Measurements from ENCODE around the gene HDGFL3. TPM values are rescaled to one million over a fixed set of nuclear protein-coding genes. Genes with fewer than 3 reads are reported as not detected.
"Not testable (repeated sequence)": the region's sequence is repeated elsewhere in the genome, so short reads cannot be mapped to it uniquely, and the experiment has no call there.

Gene HDGFL3
- total RNA-seq, 1 experiment from 2014 or later: not detected

DNA sequence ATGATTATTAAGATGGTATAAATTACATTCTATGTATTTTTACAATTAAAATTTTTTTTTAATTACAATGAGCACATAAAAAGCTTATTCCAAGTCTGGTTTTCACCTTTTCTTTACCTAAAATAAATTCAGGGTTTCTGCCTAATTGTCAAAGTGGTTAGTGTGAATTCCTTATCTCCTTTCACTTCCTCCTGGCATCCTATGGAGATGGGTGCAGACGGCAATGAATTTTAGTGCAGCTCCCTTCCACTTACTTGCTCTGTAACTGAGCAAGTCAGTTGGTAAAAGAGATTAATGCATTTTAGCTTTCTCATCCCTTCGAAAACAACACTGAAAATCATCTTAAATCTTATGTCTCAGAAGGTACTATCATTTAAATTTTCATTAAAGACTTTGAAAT is 13.1 kb downstream of the HDGFL3 start:
- DNase-seq (ENCODE audit: low spot score): no peak

DNA sequence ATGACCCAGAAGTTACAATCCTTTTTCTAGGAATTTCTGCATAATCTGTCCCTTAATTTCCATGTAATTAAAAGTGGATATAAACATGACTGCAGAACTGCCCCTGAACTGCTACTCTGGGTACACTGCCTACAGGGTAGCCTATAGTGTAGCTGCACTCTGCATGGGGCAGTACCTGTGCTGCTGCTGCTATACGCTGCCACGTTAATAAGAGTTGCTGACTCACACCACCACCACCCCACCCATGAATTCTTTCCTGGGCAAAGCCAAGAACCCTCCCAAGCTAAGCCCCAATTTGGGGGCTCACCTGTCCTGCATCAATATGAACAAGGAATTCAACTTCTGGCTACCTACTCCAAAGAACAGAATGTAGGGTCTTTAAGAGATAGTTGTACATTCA is 13.9 kb downstream of the HDGFL3 start:
- DNase-seq (ENCODE audit: low spot score): no peak

DNA sequence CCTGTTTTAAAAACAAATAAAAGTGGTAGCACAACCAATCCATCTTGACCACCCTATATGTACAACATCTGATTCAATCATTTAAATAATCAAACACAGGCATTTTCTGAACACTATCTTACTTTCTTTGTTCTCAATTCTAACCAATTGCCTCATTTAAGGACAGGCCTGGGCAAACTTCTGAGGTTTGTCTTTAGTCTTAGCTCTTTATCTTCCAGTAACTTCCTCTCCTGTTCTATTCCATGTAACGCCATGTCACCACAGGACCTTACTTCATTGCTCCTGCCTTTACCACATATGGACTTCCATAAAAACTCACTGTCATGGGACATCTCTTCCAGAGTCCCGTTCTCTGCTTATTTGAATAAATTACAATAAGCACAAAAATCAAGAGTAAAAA is 14.9 kb downstream of the HDGFL3 start:
- no peak for DNase-seq (ENCODE audit: low spot score)

DNA sequence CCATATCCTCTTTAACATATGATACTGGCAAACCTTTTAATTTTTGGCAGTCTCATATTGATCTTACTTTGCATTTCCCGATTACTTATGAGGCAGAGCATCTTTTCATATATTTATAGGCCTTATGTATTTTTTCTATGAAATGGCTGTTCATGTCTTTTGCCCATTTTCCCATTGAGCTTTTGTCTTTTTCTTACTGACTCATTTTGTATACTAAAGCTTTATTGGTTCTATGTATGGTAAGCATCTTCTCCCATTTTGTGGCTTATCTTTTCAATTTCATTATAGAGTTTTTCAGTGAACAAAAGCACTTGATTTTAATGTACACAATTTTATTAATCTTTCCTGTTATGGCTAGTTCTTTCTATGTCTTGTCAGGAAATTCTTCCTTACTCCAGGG is 17.2 kb downstream of the HDGFL3 start:
- no peak for DNase-seq (ENCODE audit: low spot score)

DNA sequence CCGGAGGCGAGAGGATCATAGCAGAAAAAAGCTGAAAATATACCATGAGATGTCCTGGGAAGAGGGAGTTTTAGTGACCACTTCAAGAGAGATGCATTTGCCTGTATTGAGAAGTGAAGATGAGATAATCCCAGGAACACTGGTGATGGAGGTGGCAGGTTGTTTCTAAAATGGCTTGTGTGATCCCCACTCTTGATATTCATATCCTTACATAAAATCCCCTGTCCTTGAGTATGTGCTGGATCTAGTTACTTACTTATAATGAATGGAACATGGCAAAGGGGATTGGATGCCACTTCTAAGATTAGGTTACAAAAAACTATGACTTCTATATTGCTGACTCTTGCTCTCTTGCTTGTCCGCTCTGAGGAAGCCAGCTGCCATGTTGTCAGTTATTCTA is 22.1 kb downstream of the HDGFL3 start:
- DNase-seq (ENCODE audit: low spot score): no peak

DNA sequence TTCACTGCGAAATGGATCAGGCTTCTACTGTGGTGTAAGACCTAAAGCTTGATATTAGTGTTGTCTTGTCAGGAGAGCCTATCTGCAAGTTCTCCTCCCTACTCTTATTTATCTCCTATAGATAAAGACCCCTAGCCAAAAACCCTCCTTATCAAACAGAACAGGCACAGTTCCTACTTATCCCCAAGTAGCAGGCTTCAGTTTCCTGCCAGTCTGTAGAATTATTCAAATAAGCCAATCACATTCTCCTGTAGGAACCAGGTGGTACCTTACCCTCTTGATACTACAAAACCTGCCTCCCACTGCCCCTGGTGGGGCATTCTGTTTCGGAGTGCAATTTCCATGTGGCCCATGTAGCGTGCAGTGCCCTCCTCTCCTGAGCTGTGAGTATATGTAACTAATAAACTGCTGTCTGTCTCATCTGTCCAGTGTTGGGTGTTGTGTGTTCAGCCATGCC is 28.7 kb downstream of the HDGFL3 start:
- no peak for DNase-seq (ENCODE audit: low spot score)

DNA sequence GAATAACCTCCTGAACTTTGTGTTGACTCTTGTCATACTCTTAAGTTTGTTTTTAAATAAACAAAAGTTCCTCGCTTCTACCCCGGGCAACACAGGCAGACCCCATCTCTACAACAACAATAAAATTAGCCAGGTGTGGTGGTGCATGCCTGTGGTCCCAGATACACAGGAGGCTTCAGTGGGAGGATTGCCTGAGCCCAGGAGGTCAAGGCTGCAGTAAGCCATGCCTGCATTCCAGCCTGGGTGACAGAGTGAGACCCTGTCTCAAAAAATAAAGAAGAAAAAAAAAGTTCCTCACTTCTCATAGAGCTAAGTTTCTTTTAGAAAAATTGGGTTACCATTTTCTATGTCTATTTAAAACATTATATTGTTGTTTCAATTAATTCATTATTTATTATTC is 29.2 kb downstream of the HDGFL3 start:
- DNase-seq (ENCODE audit: low spot score): no peak

DNA sequence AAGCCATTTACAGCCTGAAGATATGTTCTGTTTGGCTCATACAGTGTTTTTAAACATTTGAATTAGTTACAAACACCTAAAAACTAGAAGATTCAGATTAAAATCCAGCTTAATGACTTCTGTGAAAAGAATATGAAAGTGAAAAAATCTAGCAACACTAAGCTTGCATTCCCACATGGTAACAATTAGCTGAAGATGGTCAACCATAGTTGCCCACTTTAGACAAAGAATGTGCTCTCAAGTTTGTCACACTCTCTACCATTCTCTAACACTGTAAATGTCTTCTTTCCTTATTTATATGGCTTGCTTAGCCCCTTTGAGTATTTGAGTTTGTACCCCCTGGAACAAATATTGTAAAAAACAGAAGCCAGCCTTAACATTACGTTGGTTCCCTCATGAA is 32.7 kb downstream of the HDGFL3 start:
- no peak for DNase-seq (ENCODE audit: low spot score)

DNA sequence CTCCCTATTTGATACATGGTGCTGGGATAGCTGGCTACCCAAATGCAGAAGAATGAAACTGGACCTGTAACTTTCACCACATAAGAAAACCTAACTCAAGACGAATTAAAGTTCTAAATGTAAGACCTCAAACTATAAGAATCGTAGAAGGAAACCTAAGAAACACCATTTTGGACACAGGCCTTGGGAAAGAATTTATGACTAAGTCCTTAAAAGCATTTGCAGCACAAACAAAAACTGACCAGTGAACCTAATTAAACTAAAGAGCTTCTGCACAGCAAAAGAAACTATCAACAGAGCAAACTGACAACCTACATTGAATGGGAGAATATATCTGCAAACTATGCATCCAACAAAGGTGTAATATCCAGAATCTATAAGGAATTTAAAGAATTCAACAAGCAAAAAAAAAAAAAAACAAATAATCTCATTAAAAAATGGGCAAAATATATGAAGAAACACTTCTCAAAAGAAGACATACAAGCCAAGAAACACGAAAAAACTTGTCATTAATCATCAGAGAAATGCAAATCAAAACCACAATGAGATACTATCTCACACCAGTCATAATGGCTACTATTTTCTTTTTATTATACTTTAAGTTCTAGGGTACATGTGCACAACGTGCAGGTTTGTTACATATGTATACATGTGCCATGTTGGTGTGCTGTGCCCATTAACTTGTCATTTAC is 37.0 kb downstream of the HDGFL3 start:
- DNase-seq (ENCODE audit: low spot score): no peak

DNA sequence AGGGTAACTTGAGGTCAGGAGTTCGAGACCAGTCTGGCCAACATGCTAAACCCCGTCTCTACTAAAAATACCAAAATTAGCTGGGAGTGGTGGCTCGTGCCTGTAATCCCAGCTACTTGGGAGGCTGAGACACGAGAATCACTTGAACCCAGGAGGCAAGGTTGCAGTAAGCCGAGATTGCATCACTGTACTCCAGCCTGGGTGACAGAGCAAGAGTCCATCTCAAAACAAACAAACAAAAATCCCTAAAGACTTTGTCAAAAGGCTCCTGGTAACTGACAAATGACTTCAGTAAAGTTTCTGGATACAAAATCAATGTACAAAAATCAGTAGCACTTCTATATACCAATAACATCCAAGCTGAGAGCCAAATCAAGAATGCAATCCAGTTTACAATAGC is 38.0 kb downstream of the HDGFL3 start:
- not testable (repeated sequence) for DNase-seq (ENCODE audit: low spot score)

DNA sequence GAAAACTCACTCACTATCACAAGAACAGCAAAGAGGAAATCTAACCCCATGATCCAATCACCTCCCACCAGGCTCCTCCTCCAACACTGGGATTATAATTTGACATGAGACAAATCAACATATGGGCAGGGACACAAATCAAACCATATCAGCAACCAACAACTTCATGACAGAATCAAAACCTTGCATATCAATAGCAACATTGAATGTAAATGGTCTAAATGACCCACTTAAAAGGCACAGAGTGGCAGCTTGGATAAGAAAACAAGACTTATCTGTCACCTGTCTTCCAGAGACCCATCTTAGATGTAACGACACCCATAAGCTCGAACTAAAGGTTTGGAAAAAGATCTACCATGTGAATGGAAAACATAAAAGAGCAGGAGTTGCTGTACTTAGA is 40.8 kb downstream of the HDGFL3 start:
- no peak for DNase-seq (ENCODE audit: low spot score)

DNA sequence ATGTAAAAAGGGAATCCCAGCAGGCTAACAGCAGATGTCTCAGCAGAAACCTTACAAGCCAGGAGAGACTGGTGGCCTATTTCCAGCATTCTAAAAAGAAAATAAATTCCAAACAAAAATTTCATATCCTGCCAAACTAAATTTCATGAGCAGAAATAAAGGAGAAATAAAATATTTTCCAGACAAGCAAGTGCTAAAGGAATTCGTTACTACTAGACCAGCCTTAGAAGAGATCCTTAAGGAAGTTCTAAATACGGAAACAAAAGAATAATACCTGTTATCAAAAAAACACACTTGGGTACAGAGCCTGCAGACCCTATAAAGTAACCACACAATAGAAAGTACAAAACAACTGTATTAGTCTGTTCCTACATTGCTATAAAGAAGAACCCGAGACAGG is 41.4 kb downstream of the HDGFL3 start:
- no peak for DNase-seq (ENCODE audit: low spot score)

DNA sequence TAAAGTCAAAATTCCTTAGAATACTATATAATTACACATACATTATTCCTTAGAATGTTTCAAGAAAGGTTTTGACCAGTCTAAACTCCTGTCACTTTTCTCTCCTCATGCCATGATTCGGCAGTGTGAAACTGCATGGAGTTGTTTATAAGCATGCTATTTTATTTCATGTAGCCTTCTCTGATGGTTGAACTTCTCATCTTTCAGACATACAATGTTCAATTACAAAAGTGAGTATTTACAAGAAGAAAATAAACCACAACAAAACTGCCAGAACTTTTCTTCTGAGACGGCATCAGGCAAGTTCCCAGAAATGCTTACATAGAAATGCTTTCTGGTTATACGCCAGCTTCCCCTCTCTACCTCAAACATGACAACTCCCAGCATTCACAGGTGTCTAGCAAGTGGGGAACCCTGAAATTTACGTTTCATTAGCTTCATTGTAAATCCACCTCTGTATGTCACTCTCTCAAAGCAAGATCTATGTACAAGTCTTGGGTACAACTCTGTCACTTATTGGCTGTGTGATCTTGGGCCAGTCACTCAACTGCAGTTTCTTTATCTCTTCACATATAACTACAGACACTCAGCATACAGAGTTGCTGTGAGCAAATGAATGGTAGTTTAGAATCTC is 42.7 kb downstream of the HDGFL3 start:
- DNase-seq (ENCODE audit: low spot score): no peak

DNA sequence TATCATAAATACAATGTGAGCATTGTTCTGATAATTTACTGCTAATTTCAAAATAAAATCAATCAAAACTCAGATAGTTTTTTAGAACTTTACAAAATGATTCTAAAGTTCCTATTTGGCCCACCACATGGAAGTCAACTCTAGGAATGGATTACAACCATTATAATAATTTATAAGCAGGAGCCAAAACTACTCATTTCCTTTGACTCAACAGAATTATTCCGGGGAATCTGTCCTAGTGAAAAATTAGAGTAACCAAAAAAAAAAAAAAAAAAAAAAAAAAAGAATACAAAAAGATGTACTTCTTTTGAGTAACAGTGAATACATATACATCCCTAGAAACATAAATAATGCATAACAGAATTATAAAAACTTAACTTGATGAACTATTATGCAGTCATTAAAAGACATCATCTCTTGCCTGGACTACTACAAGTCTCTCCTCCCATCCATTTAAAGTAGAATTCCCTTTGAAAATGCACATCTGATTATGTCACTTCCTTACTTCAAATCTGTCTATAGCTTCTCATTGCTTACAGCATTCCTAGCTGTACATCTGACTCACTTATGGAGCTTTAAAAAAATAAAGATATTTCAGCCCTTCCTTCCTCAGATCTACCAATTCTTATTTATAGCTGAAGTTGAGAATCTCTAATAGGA is 43.4 kb downstream of the HDGFL3 start:
- DNase-seq (ENCODE audit: low spot score): no peak

DNA sequence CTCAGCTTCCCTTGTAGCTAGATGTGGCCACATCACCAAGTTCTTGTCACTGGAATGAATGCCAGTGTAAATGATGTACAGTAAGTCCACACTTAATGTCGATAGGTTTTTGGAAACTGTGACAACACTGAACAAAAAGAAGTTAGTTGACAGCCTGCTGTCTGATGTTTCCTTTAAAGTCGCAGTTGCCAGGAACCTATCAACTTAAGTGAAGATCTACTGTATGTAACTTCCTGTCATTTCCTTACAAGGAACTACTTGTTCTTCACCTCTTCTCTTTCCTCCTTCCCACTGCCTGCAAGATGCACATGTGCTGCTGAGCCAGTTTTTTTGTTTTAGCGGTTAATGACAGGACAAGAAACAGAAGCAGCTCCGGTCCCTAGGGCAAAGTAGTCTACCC is 44.6 kb downstream of the HDGFL3 start:
- DNase-seq (ENCODE audit: low spot score): no peak

DNA sequence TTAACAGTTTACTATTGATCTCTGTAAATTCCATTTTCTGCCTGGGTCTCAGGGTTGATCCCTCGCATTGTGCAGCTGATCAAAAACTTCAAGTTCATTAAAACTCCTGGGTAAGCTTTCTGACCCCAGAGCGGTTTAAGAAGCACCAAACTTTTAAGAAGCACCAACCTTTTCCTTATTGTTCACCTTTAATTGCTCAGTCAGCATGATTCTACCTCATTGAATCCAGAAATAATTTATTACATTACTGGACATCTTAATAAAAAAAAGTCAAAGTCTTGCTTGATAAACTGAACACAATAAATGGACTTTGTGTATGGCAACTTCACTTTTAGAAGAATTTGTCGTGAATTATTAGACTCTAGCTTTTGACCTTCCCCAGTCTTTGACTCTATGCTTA is 46.9 kb downstream of the HDGFL3 start:
- no peak for DNase-seq (ENCODE audit: low spot score)

DNA sequence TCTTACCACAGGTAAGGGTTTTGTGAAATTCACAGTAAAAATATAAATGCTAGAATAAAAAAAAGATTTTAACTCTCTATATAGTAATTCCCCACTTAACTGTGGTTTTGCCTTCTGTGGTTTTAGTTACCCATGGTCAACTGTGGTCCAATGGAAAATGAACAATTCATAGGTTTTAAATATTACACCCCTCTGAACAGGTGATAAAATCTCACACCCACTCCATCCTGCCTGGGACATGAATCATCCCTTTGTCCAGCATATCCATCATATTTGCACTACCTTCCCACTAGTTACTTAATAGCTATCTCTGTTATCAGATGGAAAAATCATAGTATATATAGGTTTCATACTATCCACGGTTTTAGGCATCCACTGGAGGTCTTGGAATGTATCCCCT is 49.2 kb downstream of the HDGFL3 start:
- DNase-seq (ENCODE audit: low spot score): no peak

DNA sequence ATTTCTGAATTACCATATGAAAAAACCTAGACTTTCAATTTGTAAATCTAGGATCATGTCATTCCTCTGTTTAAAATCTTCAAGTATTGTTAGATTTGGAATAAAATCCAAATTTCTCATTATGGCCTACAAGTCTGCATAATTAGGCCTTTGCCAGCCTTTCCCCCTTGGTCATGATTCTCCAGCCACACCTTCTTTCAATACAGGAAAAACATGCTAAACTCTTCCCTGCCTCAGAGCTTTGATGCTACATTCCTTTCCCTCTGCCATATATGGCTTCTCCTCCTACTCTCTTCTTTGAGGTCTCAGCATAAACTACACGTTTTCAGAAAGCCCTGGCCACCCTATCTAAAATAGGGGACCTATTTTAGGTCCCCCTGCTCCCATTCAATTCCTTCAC is 51.7 kb downstream of the HDGFL3 start:
- no peak for DNase-seq (ENCODE audit: low spot score)

DNA sequence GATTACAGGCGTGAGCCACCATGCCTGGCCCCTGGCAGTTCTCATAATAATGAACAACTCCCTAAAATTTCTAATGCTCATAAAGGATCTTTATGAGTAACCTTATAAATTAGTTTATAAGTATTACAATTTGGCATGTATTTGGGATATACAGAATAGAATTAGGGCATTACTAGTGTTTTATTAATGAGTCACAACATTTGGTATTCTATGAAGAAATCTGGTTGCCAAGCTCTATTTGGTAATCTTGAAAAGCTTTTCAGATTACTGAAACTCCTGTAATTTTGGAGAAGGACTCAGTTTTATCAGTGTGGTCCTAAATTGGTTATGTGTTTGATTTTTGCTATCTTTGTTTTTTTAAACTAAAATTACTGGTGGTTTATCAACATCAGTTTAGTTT is 54.3 kb downstream of the HDGFL3 start:
- no peak for DNase-seq (ENCODE audit: low spot score)

DNA sequence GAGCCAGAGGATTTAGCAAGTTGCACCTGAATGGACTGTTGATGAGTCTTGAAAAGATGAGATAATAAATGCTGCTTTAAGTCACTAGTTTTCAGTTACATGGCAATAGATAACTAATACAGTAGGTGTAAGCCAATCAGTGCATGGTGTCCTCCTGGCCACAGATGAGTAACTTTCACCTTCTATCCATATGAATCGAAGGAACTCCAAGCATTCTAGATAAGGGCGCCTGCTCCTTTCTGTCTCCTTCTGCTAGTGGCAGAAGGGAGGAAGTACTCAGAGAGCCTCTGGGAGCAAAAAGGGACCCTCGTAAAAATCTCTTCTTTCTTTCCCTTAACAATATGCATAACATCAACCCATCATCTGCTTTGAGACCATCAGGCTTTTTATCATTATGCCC is 62.9 kb downstream of the HDGFL3 start:
- DNase-seq (ENCODE audit: low spot score): no peak

DNA sequence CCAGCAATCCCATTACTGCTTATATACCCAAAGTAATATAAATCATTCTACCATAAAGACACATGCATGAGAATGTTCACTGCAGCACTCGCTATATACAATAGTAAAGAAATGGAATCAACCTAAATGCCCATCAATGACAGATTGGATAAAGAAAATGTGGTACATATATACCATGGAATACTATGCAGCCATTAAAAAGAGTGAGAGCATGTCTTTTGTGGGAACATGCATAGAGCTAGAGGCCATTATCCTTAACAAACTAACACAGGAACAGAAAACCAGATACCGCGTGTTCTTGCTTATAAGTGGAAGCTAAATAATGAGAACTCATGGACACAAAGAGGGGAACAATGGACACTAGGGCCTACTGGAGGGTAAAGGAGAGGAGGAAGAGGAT is 65.5 kb downstream of the HDGFL3 start:
- DNase-seq (ENCODE audit: low spot score): not testable (repeated sequence)

DNA sequence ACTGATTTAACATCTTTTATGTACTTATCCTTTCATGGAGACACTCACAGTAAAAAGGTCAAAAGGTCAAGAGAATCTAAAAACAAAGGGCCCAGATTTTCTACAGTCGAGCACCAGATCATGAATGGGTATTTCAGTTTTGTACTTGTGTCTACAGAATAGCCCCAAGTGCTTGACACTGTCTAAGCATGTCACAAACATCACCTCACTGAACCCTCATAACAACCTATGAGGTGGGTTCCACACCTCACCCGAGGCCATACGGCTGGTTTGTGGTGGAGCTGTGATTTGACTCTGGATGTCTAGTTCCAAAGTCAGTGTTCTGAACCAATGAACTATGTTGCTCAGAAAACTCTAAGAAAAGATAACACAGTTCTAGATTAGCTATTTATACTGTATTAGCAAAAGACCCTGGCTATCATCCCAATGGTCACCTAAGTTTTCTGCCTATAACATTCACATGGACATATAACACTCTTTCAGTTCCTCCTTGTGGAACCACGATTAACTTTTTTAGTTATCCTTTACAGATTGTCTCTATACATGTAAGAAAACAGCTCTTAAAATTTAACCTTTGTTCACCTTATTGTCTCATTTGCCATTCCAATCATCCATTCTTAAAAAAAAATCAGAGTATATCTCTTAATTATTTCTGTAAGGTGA is 74.6 kb downstream of the HDGFL3 start:
- DNase-seq (ENCODE audit: low spot score): no peak

DNA sequence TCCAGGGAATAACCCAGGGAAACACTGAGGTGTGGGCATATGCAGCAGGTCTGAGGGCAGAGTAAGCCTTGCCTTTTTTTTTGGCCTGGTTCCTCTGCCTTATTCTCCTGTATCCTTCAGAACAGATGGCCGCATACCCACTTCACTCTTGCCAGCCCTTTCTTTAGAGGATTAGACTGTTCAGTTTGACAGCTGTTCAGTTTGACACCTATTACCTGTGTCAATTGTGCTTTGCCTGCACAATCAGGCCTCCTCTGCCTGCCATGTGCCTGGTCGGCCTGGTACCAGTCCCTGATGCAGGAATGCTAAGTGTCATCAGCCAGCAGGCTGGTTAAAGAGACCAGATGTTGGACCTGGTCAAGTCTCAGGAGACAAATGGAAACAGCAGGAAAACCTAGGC is 77.8 kb downstream of the HDGFL3 start:
- no peak for DNase-seq (ENCODE audit: low spot score)
